Thymus (tissue), 11 donors: ENCODE data around the gene ACADS. TPM values are rescaled to one million over a fixed set of nuclear protein-coding genes. Genes with fewer than 3 reads are reported as not detected.
"Not testable (repeated sequence)": the region's sequence is repeated elsewhere in the genome, so short reads cannot be mapped to it uniquely, and the experiment has no call there.

ENCODE experiments used
- DNase-seq, 9 donors: peaks; one replicate each; pipeline ENCODE4 v3.0.0-alpha.2; 2013; ENCODE audit warnings: low spot score in 9 of 9, low read depth in 6 of 9, missing footprints in 1 of 9
- H3K27ac ChIP-seq, 2 donors: one replicate each; pipeline ENCODE4 v1.5.1; 2013; ENCODE audit warnings: control low read depth in 1 of 2, low read depth in 1 of 2, low read length in 1 of 2, mild to moderate bottlenecking in 1 of 2, moderate library complexity in 1 of 2
- H3K27me3 ChIP-seq, 2 donors: one replicate each; pipeline ENCODE4 v1.5.1; 2013; ENCODE audit warnings: low read length in 1 of 2; ENCODE audit not compliant: control insufficient read depth in 2 of 2, insufficient read depth in 1 of 2
- H3K36me3 ChIP-seq, 2 donors: one replicate each; pipeline ENCODE4 v1.5.1; 2013; ENCODE audit warnings: low read length in 1 of 2, mild to moderate bottlenecking in 1 of 2, moderate library complexity in 1 of 2; ENCODE audit not compliant: control insufficient read depth in 2 of 2, insufficient read depth in 2 of 2
- H3K4me1 ChIP-seq, 2 donors: one replicate each; pipeline ENCODE4 v1.5.1; 2013; ENCODE audit warnings: low read length in 2 of 2; ENCODE audit not compliant: control insufficient read depth in 2 of 2, insufficient read depth in 2 of 2
- H3K4me3 ChIP-seq, 2 donors: one replicate each; pipeline ENCODE4 v1.5.1; 2013; ENCODE audit warnings: low read length in 2 of 2, control low read depth in 1 of 2, mild to moderate bottlenecking in 1 of 2
- H3K9me3 ChIP-seq, 2 donors: one replicate each; pipeline ENCODE4 v1.5.1; 2013; ENCODE audit warnings: low read length in 1 of 2, mild to moderate bottlenecking in 1 of 2; ENCODE audit not compliant: control insufficient read depth in 2 of 2, insufficient read depth in 1 of 2
- WGBS: extraction: QIAGEN DNeasy Blood & Tissue Kit; methylation state at CpG from one replicate; pipeline ENCODE4 v1.1.7; 2013; 5-methylcytosine and 5-hydroxymethylcytosine counted together
- polyA plus RNA-seq: library from polyadenylated mRNA; stranded (reverse); fragments of 200-250 nt; gene quantifications from one replicate; pipeline ENCODE4 v1.2.3, GENCODE V29; 2013
- total RNA-seq: library from RNA; stranded (reverse); fragments of 120-200 nt; gene quantifications from one replicate; pipeline ENCODE4 v1.2.4, GENCODE V29; 2013
- donor health status: healthy.

Gene ACADS
- total and polyA plus RNA-seq, 2 donors: 16.0 to 29.3 TPM

DNA sequence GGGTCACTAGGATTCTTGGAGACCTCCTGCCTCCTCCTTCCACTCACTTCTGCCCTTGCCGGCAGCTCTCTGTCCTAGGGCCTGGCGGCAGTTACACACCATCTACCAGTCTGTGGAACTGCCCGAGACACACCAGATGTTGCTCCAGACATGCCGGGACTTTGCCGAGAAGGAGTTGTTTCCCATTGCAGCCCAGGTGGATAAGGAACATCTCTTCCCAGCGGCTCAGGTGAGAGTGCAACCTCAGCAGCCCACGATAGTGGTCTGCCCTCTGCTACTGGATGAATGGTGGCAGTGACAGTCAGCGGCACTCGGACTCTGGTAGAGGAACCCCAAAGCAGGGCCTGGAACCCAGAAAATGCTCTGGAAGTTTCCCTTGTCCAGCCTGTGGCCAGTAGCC lies 1.3 kb downstream of the ACADS start:
- no peak overlapping the region for H3K4me3 ChIP-seq
- H3K36me3 ChIP-seq: peaks cover 24 to 32% of the 10 kb centered on the region in 2 donors
- 98% methylated on average over 9 of the region's 9 CpGs for WGBS
- no peaks in the 10 kb centered on the region for H3K9me3 ChIP-seq
- H3K27ac ChIP-seq: no peak overlapping the region
- H3K4me1 ChIP-seq: peaks cover 6 to 18% of the 10 kb centered on the region in 2 donors
- no peak for DNase-seq
- H3K27me3 ChIP-seq: no peaks in the 10 kb centered on the region

DNA sequence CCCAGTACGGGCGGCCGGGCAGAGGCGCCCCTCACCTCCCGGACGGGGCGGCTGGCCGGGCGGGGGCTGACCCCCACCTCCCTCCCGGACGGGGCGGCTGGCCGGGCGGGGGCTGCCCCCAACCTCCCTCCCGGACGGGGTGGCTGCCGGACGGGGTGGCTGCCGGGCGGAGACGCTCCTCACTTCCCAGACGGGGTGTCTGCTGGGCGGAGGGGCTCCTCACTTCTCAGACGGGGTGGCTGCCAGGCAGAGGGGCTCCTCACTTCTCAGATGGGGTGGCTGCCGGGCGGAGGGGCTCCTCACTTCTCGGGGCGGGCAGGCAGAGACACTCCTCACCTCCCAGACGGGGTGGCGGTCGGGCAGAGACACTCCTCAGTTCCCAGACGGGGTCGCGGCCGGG lies 6.6 kb downstream of the ACADS start:
- not testable (repeated sequence) for H3K27ac ChIP-seq, H3K4me1 ChIP-seq, H3K4me3 ChIP-seq, DNase-seq, H3K9me3 ChIP-seq, H3K27me3 ChIP-seq
- H3K36me3 ChIP-seq: peaks cover 12 to 20% of the 10 kb centered on the region in 2 donors
- 97% methylated on average over 35 of the region's 35 CpGs for WGBS

DNA sequence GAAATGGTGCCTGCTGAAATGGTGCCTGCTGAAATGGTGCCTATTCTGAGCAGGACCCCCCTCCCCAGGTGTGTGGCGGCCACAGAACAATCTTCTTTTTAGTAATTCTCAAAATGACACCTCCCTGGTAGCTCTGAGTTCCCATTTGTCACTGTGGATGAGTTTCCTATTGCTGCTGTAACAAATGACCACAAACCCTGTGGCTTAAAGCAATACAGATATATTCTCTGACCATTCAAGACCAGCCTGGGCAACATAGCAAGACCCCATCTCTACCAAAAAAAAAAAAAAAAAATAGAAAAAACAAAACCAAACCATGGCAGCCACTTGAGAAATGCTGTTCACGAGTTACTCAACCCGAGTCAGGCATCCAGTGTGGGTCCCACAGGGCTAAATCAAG lies 7.9 kb downstream of the ACADS start:
- WGBS: 95% methylated on average over 3 of the region's 3 CpGs
- no peaks in the 10 kb centered on the region for H3K4me1 ChIP-seq

DNA sequence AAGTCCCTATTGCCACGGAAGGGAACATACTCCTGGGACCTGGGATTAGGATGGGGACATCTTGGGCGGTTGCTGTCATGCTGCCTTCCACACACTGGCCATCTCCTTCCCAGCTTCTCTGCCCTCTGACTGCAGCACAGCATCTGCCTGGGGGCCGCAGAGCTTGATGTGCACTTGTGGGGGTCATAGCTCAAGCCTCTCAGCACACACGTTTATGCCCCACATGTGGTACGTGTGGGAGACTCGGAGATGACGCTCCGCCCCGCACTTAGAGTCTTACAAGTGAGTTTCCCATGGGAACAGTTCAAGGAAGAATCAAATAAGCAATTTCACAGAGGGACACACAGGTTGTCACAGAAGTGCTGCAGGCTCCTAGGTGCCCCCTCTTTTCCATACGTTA lies 8.6 kb downstream of the ACADS start:
- WGBS: 97% methylated on average over 10 of the region's 10 CpGs
- H3K27ac ChIP-seq: no peak overlapping the region
- H3K27me3 ChIP-seq: no peaks in the 10 kb centered on the region
- peaks cover 8 to 32% of the 10 kb centered on the region in 2 donors for H3K36me3 ChIP-seq
- no peak overlapping the region for H3K4me3 ChIP-seq
- no peaks in the 10 kb centered on the region for H3K4me1 ChIP-seq
- DNase-seq: no peak
- H3K9me3 ChIP-seq: no peaks in the 10 kb centered on the region

More for the DNA sequence above, 7.9 kb downstream of the ACADS start:
- Histone ChIP-seq H3K27me3 (no peaks in the 10 kb centered on the region), H3K27ac (no peak overlapping the region), H3K4me3 (no peak overlapping the region), H3K9me3 (no peaks in the 10 kb centered on the region), H3K36me3 (peaks cover 12 to 25% of the 10 kb centered on the region in 2 donors)
- DNase-seq: no peak

DNA sequence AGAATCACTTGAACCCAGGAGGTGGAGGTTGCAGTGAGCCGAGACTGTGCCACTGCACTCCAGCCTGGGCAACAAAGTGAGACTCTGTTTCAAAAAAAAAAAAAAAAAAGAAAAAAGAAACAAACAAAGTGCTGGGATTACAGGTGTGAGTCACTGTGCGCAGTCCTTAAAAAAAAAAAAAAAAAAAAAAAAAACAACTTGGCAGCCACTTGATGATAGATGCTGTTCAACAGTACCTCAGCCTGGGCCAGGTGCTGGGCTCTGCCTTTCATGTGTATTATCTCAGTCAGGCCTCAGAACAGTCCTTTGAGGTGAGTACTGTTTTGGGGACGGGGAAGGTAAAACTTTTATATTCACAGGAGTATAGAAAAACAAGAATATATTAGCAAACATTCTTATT lies 9.6 kb downstream of the ACADS start:
- no peaks in the 10 kb centered on the region for H3K9me3 ChIP-seq
- no peaks in the 10 kb centered on the region for H3K27me3 ChIP-seq
- no peak overlapping the region for H3K4me3 ChIP-seq
- H3K27ac ChIP-seq: no peak overlapping the region
- peak in 1 of 9 donors; percentile 17 for DNase-seq
- H3K4me1 ChIP-seq: no peaks in the 10 kb centered on the region
- 77% methylated on average over 3 of the region's 3 CpGs for WGBS
- H3K36me3 ChIP-seq: peaks cover 7 to 31% of the 10 kb centered on the region in 2 donors

DNA sequence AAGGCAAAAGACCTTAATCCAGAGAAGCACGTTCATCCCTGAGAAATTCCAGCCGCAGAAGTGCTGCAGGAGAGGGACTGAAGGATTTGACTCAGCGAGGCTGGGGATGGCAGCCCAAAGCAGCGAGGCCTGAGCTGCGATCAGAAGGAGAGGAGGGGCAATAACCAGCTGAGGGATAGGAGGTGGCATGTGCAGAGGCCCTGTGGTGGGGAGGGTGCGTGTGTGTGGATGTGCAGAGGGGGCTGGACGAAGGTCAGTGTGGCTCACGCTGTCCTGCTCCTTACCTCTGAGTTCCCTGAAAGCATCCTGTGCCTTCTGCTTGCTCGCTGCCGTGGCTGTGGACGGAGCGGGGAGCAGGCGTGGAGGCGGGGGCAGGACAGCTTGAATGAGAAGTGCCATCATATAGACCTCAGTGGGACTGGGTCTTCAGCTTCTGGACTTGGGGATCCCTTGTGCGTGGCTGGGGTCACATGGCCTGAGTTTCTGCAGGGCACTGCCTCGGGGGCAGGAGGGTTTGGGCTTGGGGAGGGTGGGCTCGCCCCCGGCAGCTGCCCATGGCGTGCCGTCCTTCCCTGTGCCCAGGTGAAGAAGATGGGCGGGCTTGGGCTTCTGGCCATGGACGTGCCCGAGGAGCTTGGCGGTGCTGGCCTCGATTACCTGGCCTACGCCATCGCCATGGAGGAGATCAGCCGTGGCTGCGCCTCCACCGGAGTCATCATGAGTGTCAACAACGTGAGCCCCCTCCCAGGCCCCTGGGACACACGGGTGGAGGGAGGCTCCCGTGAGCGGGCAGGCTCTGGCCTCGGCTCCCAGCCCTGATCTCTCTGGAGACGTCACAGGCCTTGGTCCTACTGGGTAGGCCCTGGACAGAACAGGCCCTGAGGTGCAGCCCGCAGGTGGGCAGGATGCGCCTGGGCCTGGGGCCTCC lies 11.0 kb downstream of the ACADS start:
- no peaks in the 10 kb centered on the region for H3K27me3 ChIP-seq
- no peak for DNase-seq
- H3K27ac ChIP-seq: no peak overlapping the region
- H3K4me1 ChIP-seq: no peaks in the 10 kb centered on the region
- H3K4me3 ChIP-seq: no peak overlapping the region
- no peaks in the 10 kb centered on the region for H3K9me3 ChIP-seq
- peaks cover 2 to 27% of the 10 kb centered on the region in 2 donors for H3K36me3 ChIP-seq
- WGBS: 98% methylated on average over 38 of the region's 38 CpGs

DNA sequence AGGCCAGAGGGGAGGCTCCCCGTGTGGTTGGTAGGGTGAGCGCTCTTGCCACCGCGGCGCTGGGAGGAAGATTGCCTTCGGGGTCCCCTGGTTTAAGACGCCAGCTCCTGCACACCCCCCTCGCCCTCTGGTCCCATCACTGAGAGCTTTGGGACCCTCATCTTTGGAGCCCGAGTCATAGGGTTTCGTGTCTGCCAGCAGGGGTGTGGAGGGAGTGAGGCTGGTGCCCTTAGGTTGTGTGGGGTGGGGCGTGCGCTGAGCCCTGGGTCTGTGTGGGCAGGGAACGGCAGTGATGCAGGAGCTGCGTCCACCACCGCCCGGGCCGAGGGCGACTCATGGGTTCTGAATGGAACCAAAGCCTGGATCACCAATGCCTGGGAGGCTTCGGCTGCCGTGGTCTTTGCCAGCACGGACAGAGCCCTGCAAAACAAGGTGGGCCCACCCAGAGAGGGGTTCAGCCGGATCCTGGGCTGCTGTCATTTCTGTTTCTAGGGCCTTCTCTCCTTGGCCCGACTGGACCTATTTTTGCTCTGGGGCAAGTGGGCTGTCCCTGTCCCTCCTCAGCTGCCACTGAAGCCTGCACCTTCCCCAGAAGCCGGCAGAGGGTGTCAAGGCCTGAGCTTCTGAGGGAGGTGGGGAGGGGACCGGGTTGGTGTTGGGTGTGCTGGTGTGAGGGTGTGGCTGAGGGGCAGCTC lies 12.1 kb downstream of the ACADS start:
- H3K36me3 ChIP-seq: peaks cover 2 to 27% of the 10 kb centered on the region in 2 donors
- 97% methylated on average over 25 of the region's 25 CpGs for WGBS
- no peak overlapping the region for H3K27ac ChIP-seq
- DNase-seq: no peak
- H3K4me1 ChIP-seq: no peaks in the 10 kb centered on the region
- H3K27me3 ChIP-seq: no peaks in the 10 kb centered on the region
- H3K4me3 ChIP-seq: no peak overlapping the region
- no peaks in the 10 kb centered on the region for H3K9me3 ChIP-seq

DNA sequence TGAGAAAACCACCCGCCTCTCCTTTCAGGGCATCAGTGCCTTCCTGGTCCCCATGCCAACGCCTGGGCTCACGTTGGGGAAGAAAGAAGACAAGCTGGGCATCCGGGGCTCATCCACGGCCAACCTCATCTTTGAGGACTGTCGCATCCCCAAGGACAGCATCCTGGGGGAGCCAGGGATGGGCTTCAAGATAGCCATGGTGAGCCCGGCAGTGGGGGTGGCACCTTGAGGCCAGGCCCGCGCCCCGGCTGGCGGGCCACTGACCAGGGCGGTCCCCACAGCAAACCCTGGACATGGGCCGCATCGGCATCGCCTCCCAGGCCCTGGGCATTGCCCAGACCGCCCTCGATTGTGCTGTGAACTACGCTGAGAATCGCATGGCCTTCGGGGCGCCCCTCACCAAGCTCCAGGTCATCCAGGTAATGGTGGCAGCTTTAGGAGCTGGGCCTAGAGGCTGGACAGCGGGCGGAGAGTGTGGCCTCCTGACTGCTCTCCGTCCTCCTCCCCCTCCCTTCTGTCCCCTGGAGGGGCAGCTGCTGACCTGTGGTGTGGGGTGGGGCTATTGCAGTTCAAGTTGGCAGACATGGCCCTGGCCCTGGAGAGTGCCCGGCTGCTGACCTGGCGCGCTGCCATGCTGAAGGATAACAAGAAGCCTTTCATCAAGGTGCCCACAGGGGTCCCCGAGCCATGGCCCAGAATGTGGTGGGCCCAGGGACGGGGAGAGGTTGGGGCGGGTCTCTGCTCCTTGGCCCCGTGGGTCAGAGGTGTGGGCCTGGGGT lies 12.8 kb downstream of the ACADS start:
- H3K4me1 ChIP-seq: no peaks in the 10 kb centered on the region
- no peak overlapping the region for H3K4me3 ChIP-seq
- WGBS: 96% methylated on average over 31 of the region's 31 CpGs
- no peak for DNase-seq
- no peaks in the 10 kb centered on the region for H3K9me3 ChIP-seq
- H3K36me3 ChIP-seq: peaks cover 2 to 27% of the 10 kb centered on the region in 2 donors
- H3K27me3 ChIP-seq: no peaks in the 10 kb centered on the region
- no peak overlapping the region for H3K27ac ChIP-seq
